ENCODE results near the gene PRXL2A.

DNA sequence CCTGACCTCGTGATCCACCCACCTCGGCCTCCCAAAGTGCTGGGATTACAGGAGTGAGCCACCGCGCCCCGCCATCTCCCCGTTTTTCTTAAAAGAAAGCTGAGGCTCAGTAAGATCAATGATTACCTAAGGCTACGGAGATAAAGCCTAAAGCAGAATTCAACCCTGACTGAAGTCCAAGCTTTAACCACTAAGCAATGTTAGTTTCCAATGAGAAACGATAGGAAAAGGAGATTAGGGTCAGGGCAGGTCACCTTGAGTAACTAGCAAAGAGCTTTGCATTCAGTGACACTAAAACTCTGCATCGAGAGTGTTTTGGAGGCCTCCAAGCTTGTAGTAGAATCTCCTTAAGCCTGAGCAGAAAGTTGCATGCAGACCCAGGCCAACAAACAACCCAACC lies 17.6 kb upstream of the PRXL2A start:
- TF ChIP-seq, protein P1, sequence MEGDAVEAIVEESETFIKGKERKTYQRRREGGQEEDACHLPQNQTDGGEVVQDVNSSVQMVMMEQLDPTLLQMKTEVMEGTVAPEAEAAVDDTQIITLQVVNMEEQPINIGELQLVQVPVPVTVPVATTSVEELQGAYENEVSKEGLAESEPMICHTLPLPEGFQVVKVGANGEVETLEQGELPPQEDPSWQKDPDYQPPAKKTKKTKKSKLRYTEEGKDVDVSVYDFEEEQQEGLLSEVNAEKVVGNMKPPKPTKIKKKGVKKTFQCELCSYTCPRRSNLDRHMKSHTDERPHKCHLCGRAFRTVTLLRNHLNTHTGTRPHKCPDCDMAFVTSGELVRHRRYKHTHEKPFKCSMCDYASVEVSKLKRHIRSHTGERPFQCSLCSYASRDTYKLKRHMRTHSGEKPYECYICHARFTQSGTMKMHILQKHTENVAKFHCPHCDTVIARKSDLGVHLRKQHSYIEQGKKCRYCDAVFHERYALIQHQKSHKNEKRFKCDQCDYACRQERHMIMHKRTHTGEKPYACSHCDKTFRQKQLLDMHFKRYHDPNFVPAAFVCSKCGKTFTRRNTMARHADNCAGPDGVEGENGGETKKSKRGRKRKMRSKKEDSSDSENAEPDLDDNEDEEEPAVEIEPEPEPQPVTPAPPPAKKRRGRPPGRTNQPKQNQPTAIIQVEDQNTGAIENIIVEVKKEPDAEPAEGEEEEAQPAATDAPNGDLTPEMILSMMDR (IDR thresholded peaks at IDR 0.05): no peak
- TF ChIP-seq POLR2A (IDR thresholded peaks at IDR 0.05): no peak
